OCI-LY7 (cell line): ENCODE data around the gene ATP2C2. TPM values are rescaled to one million over a fixed set of nuclear protein-coding genes. Genes with fewer than 3 reads are reported as not detected.

Experiments used
- BruUV-seq: library from RNA; stranded (reverse); fragments of 400-500 nt; replicated peaks from 2 replicates; lab custom pipeline; 2021; lab: Mats Ljungman, UMichigan
- CTCF ChIA-PET: fragments of 300-600 bp; sonication (Branson Sonifier 250); formaldehyde crosslinking; loops from one replicate; lab custom pipeline; 2022; ENCODE audit warnings: antibody characterized with exemption; ENCODE audit not compliant: unreplicated experiment; lab: Charles Lee
- POLR2A ChIA-PET: fragments of 300-600 bp; sonication (Branson Sonifier 250); formaldehyde crosslinking; loops from one replicate; lab custom pipeline; 2022; ENCODE audit warnings: antibody characterized with exemption; lab: Charles Lee
- DNase-seq: peaks from one replicate; pipeline ENCODE4 v3.0.0-alpha.2; 2015; ENCODE audit warnings: low spot score
- H2AFZ ChIP-seq: fragments of 200-600 bp; sonication (generic), shearing (Covaris generic); 2 replicates; pipeline ENCODE4 v1.6.1; 2014; ENCODE audit warnings: mild to moderate bottlenecking, antibody characterized with exemption, low read length, moderate library complexity
- H3K27ac ChIP-seq: fragments of 200-600 bp; sonication (generic); 2 replicates; pipeline ENCODE4 v1.5.1; 2014; ENCODE audit warnings: mixed run types, low read depth, mild to moderate bottlenecking, moderate library complexity, low read length, inconsistent platforms; ENCODE audit not compliant: poor library complexity, severe bottlenecking
- H3K36me3 ChIP-seq: fragments of 200-600 bp; sonication (generic); 2 replicates; pipeline ENCODE4 v1.6.1; 2014; ENCODE audit warnings: mild to moderate bottlenecking, antibody characterized with exemption, low read length, moderate library complexity, mixed read lengths; ENCODE audit not compliant: insufficient read depth
- H3K4me1 ChIP-seq: fragments of 200-600 bp; sonication (generic); 2 replicates; pipeline ENCODE4 v1.5.1; 2014; ENCODE audit warnings: mild to moderate bottlenecking, low read length; ENCODE audit not compliant: insufficient read depth, poor library complexity, severe bottlenecking
- H3K4me2 ChIP-seq: fragments of 200-600 bp; sonication (generic); 2 replicates; pipeline ENCODE4 v1.6.1; 2014; ENCODE audit warnings: mild to moderate bottlenecking, low read length
- H3K4me3 ChIP-seq: fragments of 200-600 bp; sonication (generic); 2 replicates; pipeline ENCODE4 v1.5.1; 2014; ENCODE audit warnings: mild to moderate bottlenecking, low read depth, low read length; ENCODE audit not compliant: poor library complexity, severe bottlenecking
- H3K79me2 ChIP-seq: fragments of 200-600 bp; sonication (generic); 2 replicates; pipeline ENCODE4 v1.6.1; 2016; ENCODE audit warnings: low read depth, mild to moderate bottlenecking, low read length, moderate library complexity, mixed read lengths; ENCODE audit not compliant: insufficient read depth
- H3K9me2 ChIP-seq: fragments of 200-600 bp; sonication (generic); 2 replicates; pipeline ENCODE4 v1.6.1; 2016; ENCODE audit warnings: mild to moderate bottlenecking, low read length, mixed read lengths; ENCODE audit not compliant: insufficient read depth
- H3K9me3 ChIP-seq: fragments of 200-600 bp; sonication (generic); 2 replicates; pipeline ENCODE4 v1.6.1; 2014; ENCODE audit warnings: mild to moderate bottlenecking, mixed run types, low read length, mixed read lengths
- H4K20me1 ChIP-seq: fragments of 200-600 bp; sonication (generic); 2 replicates; pipeline ENCODE4 v1.6.1; 2014; ENCODE audit warnings: mild to moderate bottlenecking, antibody characterized with exemption, low read length, moderate library complexity, mixed read lengths; ENCODE audit not compliant: insufficient read depth
- EZH2phosphoT487 ChIP-seq: fragments of 200-600 bp; sonication (generic); IDR thresholded peaks from 2 replicates; pipeline ENCODE4 v1.6.1; 2018; ENCODE audit warnings: low read depth, borderline replicate concordance, mild to moderate bottlenecking, mixed run types, antibody characterized with exemption, low read length, moderate library complexity, mixed read lengths
- intact Hi-C: fragments of 100-400 bp; cut with micrococcal nuclease; formaldehyde crosslinking; loops from one replicate; pipeline ENCODE4 v1.10.0; 2022; ENCODE audit not compliant: unreplicated experiment
- total RNA-seq, 2 experiments: library from RNA; depleted of rRNA in 1 of 2; stranded (reverse); fragments of >200 nt in 1 of 2; shearing (Covaris generic) in 1 of 2; gene quantifications; 2 replicates each; pipeline ENCODE4 v1.2.3, GENCODE V29; 2014 to 2022
- TF ChIP-seq, protein P1 (sequence below): fragments of 200-600 bp; sonication (generic); conservative IDR thresholded peaks from 2 replicates; pipeline ENCODE4 v1.5.1; 2014; ENCODE audit warnings: mild to moderate bottlenecking, antibody characterized with exemption, low read length, moderate library complexity, mixed read lengths

Gene ATP2C2
- total RNA-seq, 2 experiments from 2014 or later = 0.66 TPM; not detected in 1

DNA sequence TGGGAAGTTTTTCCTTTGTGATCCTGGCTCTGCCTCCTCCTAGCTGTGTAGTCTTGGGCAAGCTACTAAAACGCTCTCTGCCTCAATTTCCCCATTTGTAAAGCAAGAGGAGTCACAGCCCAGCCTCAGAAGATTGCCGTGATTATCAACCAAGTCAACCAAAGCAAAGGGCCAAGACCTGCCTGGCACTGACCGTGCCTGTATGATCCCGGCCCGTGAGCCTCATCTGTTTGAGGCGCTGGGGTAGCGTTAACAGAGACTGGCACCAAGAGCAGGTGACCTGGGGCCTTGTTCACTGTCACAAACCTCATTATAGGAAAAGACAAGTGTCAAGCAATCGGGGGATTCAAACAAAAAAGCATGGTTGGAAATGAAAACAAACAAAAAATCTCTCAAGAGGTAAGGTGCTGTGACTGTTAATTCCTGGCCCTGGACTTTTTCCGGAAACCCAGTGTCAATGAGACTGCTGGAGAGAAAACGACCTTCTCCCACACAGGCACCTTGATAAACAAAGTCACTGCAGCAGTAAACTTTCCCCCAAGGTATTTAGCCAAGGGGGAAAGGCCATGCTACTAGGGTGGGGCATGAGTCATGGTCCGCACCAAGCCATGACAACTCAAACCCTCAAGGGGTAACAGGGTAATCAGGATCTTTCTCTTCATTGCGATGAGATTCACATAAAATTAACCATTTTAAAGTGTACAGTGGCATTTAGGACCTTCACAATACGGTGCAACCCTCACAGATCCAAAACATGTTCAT lies 130.7 kb downstream of the ATP2C2 start:
- no peak for DNase-seq
- POLR2A ChIA-PET = interaction anchor here (1.4 kb wide), 1 partner anchor 10 kb away, joined by 8 read pairs; no protein-coding TSS in a partner anchor
- TF ChIP-seq, protein P1, sequence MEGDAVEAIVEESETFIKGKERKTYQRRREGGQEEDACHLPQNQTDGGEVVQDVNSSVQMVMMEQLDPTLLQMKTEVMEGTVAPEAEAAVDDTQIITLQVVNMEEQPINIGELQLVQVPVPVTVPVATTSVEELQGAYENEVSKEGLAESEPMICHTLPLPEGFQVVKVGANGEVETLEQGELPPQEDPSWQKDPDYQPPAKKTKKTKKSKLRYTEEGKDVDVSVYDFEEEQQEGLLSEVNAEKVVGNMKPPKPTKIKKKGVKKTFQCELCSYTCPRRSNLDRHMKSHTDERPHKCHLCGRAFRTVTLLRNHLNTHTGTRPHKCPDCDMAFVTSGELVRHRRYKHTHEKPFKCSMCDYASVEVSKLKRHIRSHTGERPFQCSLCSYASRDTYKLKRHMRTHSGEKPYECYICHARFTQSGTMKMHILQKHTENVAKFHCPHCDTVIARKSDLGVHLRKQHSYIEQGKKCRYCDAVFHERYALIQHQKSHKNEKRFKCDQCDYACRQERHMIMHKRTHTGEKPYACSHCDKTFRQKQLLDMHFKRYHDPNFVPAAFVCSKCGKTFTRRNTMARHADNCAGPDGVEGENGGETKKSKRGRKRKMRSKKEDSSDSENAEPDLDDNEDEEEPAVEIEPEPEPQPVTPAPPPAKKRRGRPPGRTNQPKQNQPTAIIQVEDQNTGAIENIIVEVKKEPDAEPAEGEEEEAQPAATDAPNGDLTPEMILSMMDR = no peak
- TF ChIP-seq EZH2phosphoT487 = no peak
- H3K9me2 ChIP-seq = no peaks in the 10 kb centered on the region
- CTCF ChIA-PET = no interaction called here
- intact Hi-C loops = no loop called here
- H3K4me2 ChIP-seq = no peak overlapping the region
- no peaks in the 10 kb centered on the region for H3K79me2 ChIP-seq
- H3K36me3 ChIP-seq = peaks cover 12% of the 10 kb centered on the region
- no peak overlapping the region for H3K4me3 ChIP-seq
- no peak overlapping the region for H3K27ac ChIP-seq
- no peaks in the 10 kb centered on the region for H4K20me1 ChIP-seq
- BruUV-seq = no TSS peak
- peaks cover 6% of the 10 kb centered on the region for H3K4me1 ChIP-seq
- peaks cover 7% of the 10 kb centered on the region; the same call in 1 of the 2 replicates for H3K9me3 ChIP-seq
- H2AFZ ChIP-seq = no peak overlapping the region

DNA sequence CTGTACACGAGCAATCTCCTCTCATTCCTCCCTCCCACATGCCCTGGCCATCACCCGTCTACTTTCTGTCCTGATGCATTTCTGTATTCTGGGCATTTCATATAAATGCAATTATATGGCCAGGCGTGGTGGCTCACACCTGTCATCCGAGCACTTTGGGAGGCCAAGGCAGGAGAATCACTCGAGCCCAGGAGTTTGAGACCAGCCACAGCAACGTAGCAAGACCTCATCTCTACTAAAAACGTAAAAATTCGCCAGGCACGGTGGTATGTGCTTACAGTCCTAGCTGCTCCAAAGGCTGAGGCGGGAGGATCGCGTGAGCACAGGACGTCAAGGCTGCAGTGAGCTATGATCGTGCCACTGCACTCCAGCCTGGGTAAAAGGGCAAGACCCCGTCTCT lies 131.3 kb downstream of the ATP2C2 start:
- H3K4me2 ChIP-seq = no peak overlapping the region
- intact Hi-C loops = no loop called here
- ChIA-PET POLR2A (no interaction called here), CTCF (no interaction called here)
- no peak overlapping the region for H3K4me3 ChIP-seq
- no peak for DNase-seq
- no peak for TF ChIP-seq EZH2phosphoT487
- TF ChIP-seq, protein P1 = no peak
- no peaks in the 10 kb centered on the region for H4K20me1 ChIP-seq
- no TSS peak for BruUV-seq
- H3K36me3 ChIP-seq = peaks cover 6% of the 10 kb centered on the region
- H3K9me2 ChIP-seq = no peaks in the 10 kb centered on the region
- H2AFZ ChIP-seq = no peak overlapping the region
- peaks cover 7% of the 10 kb centered on the region for H3K4me1 ChIP-seq
- H3K9me3 ChIP-seq = peaks cover 1% of the 10 kb centered on the region; the same call in 1 of the 2 replicates
- H3K27ac ChIP-seq = no peak overlapping the region
- H3K79me2 ChIP-seq = no peaks in the 10 kb centered on the region

- DNase-seq = no peak
- no peaks in the 10 kb centered on the region for H3K9me3 ChIP-seq
- H3K27ac ChIP-seq = no peak overlapping the region
- BruUV-seq = no TSS peak
- H3K4me1 ChIP-seq = peaks cover 10% of the 10 kb centered on the region
- H4K20me1 ChIP-seq = no peaks in the 10 kb centered on the region
- no peak overlapping the region for H3K4me2 ChIP-seq
- ChIA-PET POLR2A (interaction anchor here (0.6 kb wide), 1 partner anchor 268 kb away, joined by 3 read pairs; no protein-coding TSS in a partner anchor), CTCF (no interaction called here)
- no peak for TF ChIP-seq EZH2phosphoT487
- TF ChIP-seq, protein P1 = no peak
- H3K9me2 ChIP-seq = no peaks in the 10 kb centered on the region
- H2AFZ ChIP-seq = no peak overlapping the region
- H3K36me3 ChIP-seq = peaks cover 2% of the 10 kb centered on the region; the same call in 1 of the 2 replicates
- no peak overlapping the region for H3K4me3 ChIP-seq
- peaks cover 6% of the 10 kb centered on the region; the same call in 1 of the 2 replicates for H3K79me2 ChIP-seq
- intact Hi-C loops = no loop called here
Observed at GRCh38 chr16:84500531-84500930, 132.2 kb downstream of the ATP2C2 start.
